Activated CD4-positive, alpha-beta T cell treated with anti-CD3 and anti-CD28 coated beads for 36 hours (primary cell): ENCODE results near the gene ADGRE3. TPM values are rescaled to one million over a fixed set of nuclear protein-coding genes. Genes with fewer than 3 reads are reported as not detected.

Source experiments
- ATAC-seq: fragments of 200-7000 bp; cut with Tn5 transposase; one replicate; pipeline ENCODE4 v1.10.0; 2021; ENCODE audit warnings: mild to moderate bottlenecking, moderate library complexity
- CTCF ChIA-PET: fragments of 350-600 bp; sonication (Branson Sonifier 250); formaldehyde crosslinking; loops from one replicate; lab custom pipeline; 2021; ENCODE audit warnings: antibody characterized with exemption; lab: Charles Lee
- POLR2A ChIA-PET: fragments of 350-600 bp; sonication (Branson Sonifier 250); formaldehyde crosslinking; loops from one replicate; lab custom pipeline; 2021; ENCODE audit warnings: antibody characterized with exemption, inconsistent platforms; lab: Charles Lee
- DNase-seq: peaks from one replicate; pipeline ENCODE4 v3.0.0-alpha.2; 2020
- H3K27ac Mint-ChIP-seq: one replicate; pipeline ENCODE4 v1.8.0; 2021; ENCODE audit warnings: mixed read lengths
- H3K27me3 Mint-ChIP-seq: one replicate; pipeline ENCODE4 v1.8.0; 2021; ENCODE audit warnings: mixed read lengths
- H3K36me3 Mint-ChIP-seq: one replicate; pipeline ENCODE4 v1.8.0; 2021; ENCODE audit warnings: low read depth, mixed read lengths
- H3K4me1 Mint-ChIP-seq: one replicate; pipeline ENCODE4 v1.8.0; 2021; ENCODE audit warnings: mixed read lengths
- H3K4me3 Mint-ChIP-seq: one replicate; pipeline ENCODE4 v1.8.0; 2021; ENCODE audit warnings: mild to moderate bottlenecking, moderate library complexity, mixed read lengths
- H3K9me3 Mint-ChIP-seq: one replicate; pipeline ENCODE4 v1.8.0; 2021; ENCODE audit warnings: low read depth, mixed read lengths
- intact Hi-C, 2 experiments: fragments of 100-400 bp; cut with DNase I in 1 of 2; cut with micrococcal nuclease in 1 of 2; formaldehyde crosslinking; loops; one replicate each; pipeline versions ENCODE4 v1.14.2 to v1.15.1; 2022 to 2024; cut with DNase I, micrococcal nuclease
- total RNA-seq, 2 experiments: library from RNA; stranded (reverse); gene quantifications; one replicate each; pipeline ENCODE4 v1.2.3, GENCODE V29; 2021

Gene ADGRE3
- total RNA-seq, 2 experiments from 2014 or later, result 0.11 to 0.30 TPM

- no peak for DNase-seq
- ChIA-PET POLR2A (no interaction called here), CTCF (interaction anchor here (1.4 kb wide), 1 partner anchor 17 kb away, joined by 4 read pairs; no protein-coding TSS in a partner anchor)
- H3K4me3 Mint-ChIP-seq, result no peak overlapping the region
- peaks cover 11% of the 10 kb centered on the region for H3K9me3 Mint-ChIP-seq
- no peak overlapping the region for H3K27ac Mint-ChIP-seq
- H3K4me1 Mint-ChIP-seq, result peaks cover 9% of the 10 kb centered on the region
- H3K27me3 Mint-ChIP-seq, result peaks cover 18% of the 10 kb centered on the region
- ATAC-seq, result no peak
- intact Hi-C loops, result no loop called here
- H3K36me3 Mint-ChIP-seq, result no peaks in the 10 kb centered on the region
These were observed 4.7 kb downstream of the ADGRE3 start for GRCh38 chr19:14669940-14670339.

GRCh38 chr19:14661372-14661924 is 13.2 kb downstream of the ADGRE3 start:
- intact Hi-C loops, result no loop called here
- Mint-ChIP-seq H3K27ac (no peak overlapping the region), H3K4me1 (no peaks in the 10 kb centered on the region), H3K9me3 (no peaks in the 10 kb centered on the region), H3K27me3 (peaks cover 12% of the 10 kb centered on the region), H3K36me3 (no peaks in the 10 kb centered on the region), H3K4me3 (no peak overlapping the region)
- DNase-seq (no peak), ATAC-seq (no peak)
- ChIA-PET POLR2A (no interaction called here), CTCF (interaction anchor here (0.6 kb wide), 1 partner anchor 105 kb away, joined by 3 read pairs; no protein-coding TSS in a partner anchor)

GRCh38 chr19:14659874-14660489 is 14.7 kb downstream of the ADGRE3 start:
- no peaks in the 10 kb centered on the region for H3K4me1 Mint-ChIP-seq
- ChIA-PET CTCF (no interaction called here), POLR2A (no interaction called here)
- ATAC-seq (no peak), DNase-seq (no peak)
- H3K36me3 Mint-ChIP-seq, result no peaks in the 10 kb centered on the region
- peaks cover 14% of the 10 kb centered on the region for H3K27me3 Mint-ChIP-seq
- no peaks in the 10 kb centered on the region for H3K9me3 Mint-ChIP-seq
- intact Hi-C loops, result no loop called here
- no peak overlapping the region for H3K4me3 Mint-ChIP-seq
- no peak overlapping the region for H3K27ac Mint-ChIP-seq

DNA sequence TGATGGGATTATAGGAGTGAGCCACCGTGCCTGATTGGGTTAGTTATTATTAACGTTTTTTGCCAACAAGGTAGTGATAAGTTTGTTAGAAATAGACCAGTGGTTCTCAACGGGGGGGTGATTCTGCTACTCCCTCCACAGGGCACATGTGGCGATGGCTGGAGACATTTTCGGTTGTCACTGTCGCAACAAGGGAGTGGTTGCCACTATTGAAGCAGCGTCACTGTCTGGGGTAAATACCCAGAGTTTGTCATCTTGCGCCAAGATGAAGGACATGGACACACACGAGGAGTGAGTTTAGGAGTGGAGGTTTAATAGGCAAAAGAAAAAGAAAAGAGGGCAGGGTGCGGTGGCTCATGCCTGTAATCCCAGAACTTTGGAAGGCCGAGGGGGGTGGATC is 18.9 kb downstream of the ADGRE3 start:
- H3K4me3 Mint-ChIP-seq, result no peak overlapping the region
- ChIA-PET CTCF (interaction anchor here (1.0 kb wide), 1 partner anchor 30 kb away, joined by 4 read pairs; no protein-coding TSS in a partner anchor), POLR2A (no interaction called here)
- H3K27me3 Mint-ChIP-seq, result peaks cover 11% of the 10 kb centered on the region
- H3K9me3 Mint-ChIP-seq, result no peaks in the 10 kb centered on the region
- no peaks in the 10 kb centered on the region for H3K36me3 Mint-ChIP-seq
- no peaks in the 10 kb centered on the region for H3K4me1 Mint-ChIP-seq
- ATAC-seq (no peak), DNase-seq (no peak)
- intact Hi-C loops, result no loop called here
- no peak overlapping the region for H3K27ac Mint-ChIP-seq

GRCh38 chr19:14654786-14655560 is 19.7 kb downstream of the ADGRE3 start:
- Mint-ChIP-seq H3K4me1 (no peaks in the 10 kb centered on the region), H3K36me3 (peaks cover 1% of the 10 kb centered on the region), H3K9me3 (no peaks in the 10 kb centered on the region), H3K27me3 (peaks cover 14% of the 10 kb centered on the region), H3K4me3 (no peak overlapping the region), H3K27ac (no peak overlapping the region)
- DNase-seq (no peak), ATAC-seq (no peak)
- ChIA-PET POLR2A (no interaction called here), CTCF (interaction anchor here (1.0 kb wide), 1 partner anchor 31 kb away, joined by 4 read pairs; no protein-coding TSS in a partner anchor)
- intact Hi-C loops, result no loop called here

GRCh38 chr19:14650161-14650560 is 24.5 kb downstream of the ADGRE3 start:
- Mint-ChIP-seq H3K9me3 (no peaks in the 10 kb centered on the region), H3K27me3 (peaks cover 27% of the 10 kb centered on the region), H3K27ac (no peak overlapping the region), H3K4me3 (no peak overlapping the region), H3K4me1 (no peaks in the 10 kb centered on the region), H3K36me3 (peaks cover 1% of the 10 kb centered on the region)
- CTCF ChIA-PET, result interaction anchor here (0.7 kb wide), 1 partner anchor 209 kb away, joined by 3 read pairs; no protein-coding TSS in a partner anchor
- ATAC-seq, result no peak
- POLR2A ChIA-PET, result no interaction called here
- no peak for DNase-seq
- intact Hi-C loops, result no loop called here

- Mint-ChIP-seq H3K4me3 (no peak overlapping the region), H3K36me3 (peaks cover 1% of the 10 kb centered on the region), H3K4me1 (no peaks in the 10 kb centered on the region), H3K9me3 (no peaks in the 10 kb centered on the region), H3K27ac (no peak overlapping the region), H3K27me3 (peaks cover 29% of the 10 kb centered on the region)
- ATAC-seq (no peak), DNase-seq (no peak)
- CTCF ChIA-PET, result no interaction called here
- intact Hi-C loops, result no loop called here
- POLR2A ChIA-PET, result no interaction called here
These were observed 25.6 kb downstream of the ADGRE3 start for GRCh38 chr19:14649020-14649419.

GRCh38 chr19:14648506-14648905 is 26.1 kb downstream of the ADGRE3 start:
- ChIA-PET CTCF (no interaction called here), POLR2A (no interaction called here)
- H3K4me1 Mint-ChIP-seq, result no peaks in the 10 kb centered on the region
- no peak overlapping the region for H3K27ac Mint-ChIP-seq
- no peak for DNase-seq
- no peaks in the 10 kb centered on the region for H3K9me3 Mint-ChIP-seq
- no peak for ATAC-seq
- H3K36me3 Mint-ChIP-seq, result peaks cover 2% of the 10 kb centered on the region
- no peak overlapping the region for H3K4me3 Mint-ChIP-seq
- intact Hi-C loops, result no loop called here
- H3K27me3 Mint-ChIP-seq, result peaks cover 29% of the 10 kb centered on the region

GRCh38 chr19:14639536-14640277 is 34.9 kb downstream of the ADGRE3 start:
- H3K27ac Mint-ChIP-seq, result no peak overlapping the region
- peaks cover 17% of the 10 kb centered on the region for H3K27me3 Mint-ChIP-seq
- H3K4me3 Mint-ChIP-seq, result no peak overlapping the region
- DNase-seq, result no peak
- peaks cover 3% of the 10 kb centered on the region for H3K4me1 Mint-ChIP-seq
- H3K9me3 Mint-ChIP-seq, result peaks cover 11% of the 10 kb centered on the region
- POLR2A ChIA-PET, result interaction anchor here (0.7 kb wide), 1 partner anchor 13 kb away, joined by 3 read pairs; no protein-coding TSS in a partner anchor
- peaks cover 4% of the 10 kb centered on the region for H3K36me3 Mint-ChIP-seq
- ATAC-seq, result no peak
- CTCF ChIA-PET, result interaction anchor here (0.9 to 2.0 kb wide), 2 partner anchors 12 to 313 kb away, joined by 3 to 5 read pairs; no protein-coding TSS in a partner anchor
- intact Hi-C loops, result no loop called here

GRCh38 chr19:14632286-14632685 is 42.4 kb downstream of the ADGRE3 start:
- intact Hi-C loops, result no loop called here
- ChIA-PET CTCF (interaction anchor here (0.8 to 1.2 kb wide), 4 partner anchors 9 to 60 kb away, joined by 3 to 5 read pairs (median 5); partner anchors contain the start of gene NDUFB7), POLR2A (no interaction called here)
- Mint-ChIP-seq H3K9me3 (peaks cover 5% of the 10 kb centered on the region), H3K36me3 (no peaks in the 10 kb centered on the region), H3K4me3 (no peak overlapping the region), H3K4me1 (no peaks in the 10 kb centered on the region), H3K27ac (no peak overlapping the region), H3K27me3 (no peaks in the 10 kb centered on the region)
- ATAC-seq, result peak; percentile 57
- DNase-seq, result peak; percentile 49

- intact Hi-C loops, result no loop called here
- ATAC-seq (no peak), DNase-seq (no peak)
- Mint-ChIP-seq H3K4me1 (no peaks in the 10 kb centered on the region), H3K4me3 (no peak overlapping the region), H3K36me3 (no peaks in the 10 kb centered on the region), H3K9me3 (peaks cover 5% of the 10 kb centered on the region), H3K27me3 (peaks cover 2% of the 10 kb centered on the region), H3K27ac (no peak overlapping the region)
- CTCF ChIA-PET, result no interaction called here
- POLR2A ChIA-PET, result no interaction called here
These were observed 45.1 kb downstream of the ADGRE3 start for GRCh38 chr19:14629557-14629956.
